DOHH2 (cell line): ENCODE results near the gene GPD1.

Experiments
- H3F3A ChIP-seq: fragments of 200-600 bp; sonication (generic), shearing (Covaris generic); 2 replicates; pipeline ENCODE4 v1.6.0; 2016; ENCODE audit warnings: antibody characterized with exemption, mild to moderate bottlenecking; ENCODE audit not compliant: control insufficient read depth, insufficient read depth
- H3K27ac ChIP-seq: fragments of 200-600 bp; sonication (generic); 2 replicates; pipeline ENCODE4 v1.5.1; 2014; ENCODE audit warnings: low read depth, mild to moderate bottlenecking, low read length, moderate library complexity
- H3K27me3 ChIP-seq: fragments of 200-600 bp; sonication (generic); 2 replicates; pipeline ENCODE4 v1.6.1; 2014; ENCODE audit warnings: mild to moderate bottlenecking, low read length, mixed read lengths; ENCODE audit not compliant: control insufficient read depth
- H3K36me3 ChIP-seq: fragments of 200-600 bp; sonication (generic); 2 replicates; pipeline ENCODE4 v1.6.1; 2014; ENCODE audit warnings: mild to moderate bottlenecking, low read length, moderate library complexity, mixed read lengths; ENCODE audit not compliant: control insufficient read depth
- H3K4me1 ChIP-seq: fragments of 200-600 bp; sonication (generic); 2 replicates; pipeline ENCODE4 v1.6.1; 2014; ENCODE audit warnings: mild to moderate bottlenecking, low read length, mixed read lengths; ENCODE audit not compliant: control insufficient read depth
- H3K4me2 ChIP-seq: fragments of 200-600 bp; sonication (generic); 2 replicates; pipeline ENCODE4 v1.6.0; 2014; ENCODE audit warnings: mild to moderate bottlenecking, low read length, moderate library complexity
- H3K4me3 ChIP-seq: fragments of 200-600 bp; sonication (generic); 2 replicates; pipeline ENCODE4 v1.5.1; 2014; ENCODE audit warnings: mild to moderate bottlenecking, low read length, mixed read lengths
- H3K79me2 ChIP-seq: fragments of 200-600 bp; sonication (generic); 2 replicates; pipeline ENCODE4 v1.6.1; 2014; ENCODE audit warnings: mild to moderate bottlenecking, low read length, mixed read lengths; ENCODE audit not compliant: control insufficient read depth
- H3K9me2 ChIP-seq: fragments of 200-600 bp; sonication (generic); replicated peaks from 2 replicates; pipeline ENCODE4 v1.6.1; 2014; ENCODE audit warnings: mild to moderate bottlenecking, low read length, mixed read lengths; ENCODE audit not compliant: control insufficient read depth
- H3K9me3 ChIP-seq: fragments of 200-600 bp; sonication (generic); 2 replicates; pipeline ENCODE4 v1.6.1; 2014; ENCODE audit warnings: antibody characterized with exemption, low read length, mixed read lengths; ENCODE audit not compliant: control insufficient read depth, insufficient read depth
- H4K20me1 ChIP-seq: fragments of 200-600 bp; sonication (generic); 2 replicates; pipeline ENCODE4 v1.6.0; 2014; ENCODE audit warnings: low read depth, mild to moderate bottlenecking, antibody characterized with exemption, low read length, moderate library complexity; ENCODE audit not compliant: control insufficient read depth, insufficient read depth
- CTCF ChIP-seq: fragments of 200-600 bp; sonication (generic); IDR thresholded peaks from one replicate; pipeline ENCODE4 v1.5.1; 2014; ENCODE audit warnings: antibody characterized with exemption, mild to moderate bottlenecking, low read depth, low read length; ENCODE audit not compliant: poor library complexity, severe bottlenecking
- EZH2phosphoT487 ChIP-seq: fragments of 200-600 bp; sonication (generic); IDR thresholded peaks from 2 replicates; pipeline ENCODE4 v1.6.1; 2017; ENCODE audit warnings: borderline replicate concordance, mild to moderate bottlenecking, antibody characterized with exemption, low read length, moderate library complexity, mixed read lengths

Gene GPD1

GRCh38 chr12:50101663-50102062 is 2.1 kb upstream of the GPD1 start:
- peaks cover 4% of the 10 kb centered on the region; the same call in 1 of the 2 replicates for H3K4me1 ChIP-seq
- H3K4me2 ChIP-seq, result no peak overlapping the region
- no peaks in the 10 kb centered on the region for H3K27me3 ChIP-seq
- H3K36me3 ChIP-seq, result peaks cover 38% of the 10 kb centered on the region
- H3K9me3 ChIP-seq, result no peaks in the 10 kb centered on the region
- no peak overlapping the region for H3K4me3 ChIP-seq
- no peak overlapping the region for H3K27ac ChIP-seq
- H3F3A ChIP-seq, result no peaks in the 10 kb centered on the region; the same call in 1 of the 2 replicates
- no peaks in the 10 kb centered on the region for H4K20me1 ChIP-seq
- H3K79me2 ChIP-seq, result no peaks in the 10 kb centered on the region
- TF ChIP-seq CTCF (no peak), EZH2phosphoT487 (no peak)
- H3K9me2 ChIP-seq, result no peaks in the 10 kb centered on the region

- no peaks in the 10 kb centered on the region; the same call in 1 of the 2 replicates for H3F3A ChIP-seq
- H3K36me3 ChIP-seq, result peaks cover 33% of the 10 kb centered on the region
- TF ChIP-seq EZH2phosphoT487 (no peak), CTCF (no peak)
- peaks cover 4% of the 10 kb centered on the region; the same call in 1 of the 2 replicates for H3K4me1 ChIP-seq
- H3K79me2 ChIP-seq, result no peaks in the 10 kb centered on the region
- no peak overlapping the region for H3K4me2 ChIP-seq
- no peaks in the 10 kb centered on the region for H3K9me2 ChIP-seq
- no peak overlapping the region for H3K27ac ChIP-seq
- no peak overlapping the region for H3K4me3 ChIP-seq
- H3K27me3 ChIP-seq, result no peaks in the 10 kb centered on the region
- no peaks in the 10 kb centered on the region for H3K9me3 ChIP-seq
- no peaks in the 10 kb centered on the region for H4K20me1 ChIP-seq
Observed at GRCh38 chr12:50102131-50102531, 1.7 kb upstream of the GPD1 start.

- Histone ChIP-seq H3K36me3 (peaks cover 30% of the 10 kb centered on the region), H4K20me1 (no peaks in the 10 kb centered on the region), H3K4me2 (no peak overlapping the region), H3K4me1 (peaks cover 4% of the 10 kb centered on the region; the same call in 1 of the 2 replicates), H3F3A (no peaks in the 10 kb centered on the region; the same call in 1 of the 2 replicates), H3K27ac (no peak overlapping the region), H3K9me3 (no peaks in the 10 kb centered on the region), H3K79me2 (no peaks in the 10 kb centered on the region), H3K4me3 (no peak overlapping the region), H3K27me3 (no peaks in the 10 kb centered on the region), H3K9me2 (no peaks in the 10 kb centered on the region)
- no peak for TF ChIP-seq EZH2phosphoT487
- TF ChIP-seq CTCF, result no peak
Observed at GRCh38 chr12:50102646-50103309, 1.0 kb upstream of the GPD1 start.
